ENCODE data around the gene LPIN1. TPM values are rescaled to one million over a fixed set of nuclear protein-coding genes. Genes with fewer than 3 reads are reported as not detected.

The LPIN1 gene
- total and polyA plus RNA-seq, 5 donors: 15.3 to 42.9 (median 36.1) TPM

- H3K4me1 ChIP-seq (ENCODE audit: control insufficient read depth, insufficient read depth, low read length): peaks cover 10% of the 10 kb centered on the region
- H3K4me3 ChIP-seq (ENCODE audit: low read length): no peak overlapping the region
- WGBS: 92% methylated on average over 3 of the region's 3 CpGs
- H3K9me3 ChIP-seq (ENCODE audit: control insufficient read depth, low read length): no peaks in the 10 kb centered on the region
- intact Hi-C loops (cut with DNase I): loop anchor here in 2 of 4 donors (5.0 to 10.0 kb wide), 3 partner anchors 886 to 1178 kb away; partner anchors contain the start of gene TRIB2 (in 1 of the 2)
- no peaks in the 10 kb centered on the region for H3K27me3 ChIP-seq (ENCODE audit: control insufficient read depth, insufficient read depth)
- DNase-seq (no peak), ATAC-seq (no peak)
- H3K27ac ChIP-seq (ENCODE audit: low read length): no peak overlapping the region
Measured at GRCh38 chr2:11828933-11829323, 82.5 kb downstream of the LPIN1 start.

DNA sequence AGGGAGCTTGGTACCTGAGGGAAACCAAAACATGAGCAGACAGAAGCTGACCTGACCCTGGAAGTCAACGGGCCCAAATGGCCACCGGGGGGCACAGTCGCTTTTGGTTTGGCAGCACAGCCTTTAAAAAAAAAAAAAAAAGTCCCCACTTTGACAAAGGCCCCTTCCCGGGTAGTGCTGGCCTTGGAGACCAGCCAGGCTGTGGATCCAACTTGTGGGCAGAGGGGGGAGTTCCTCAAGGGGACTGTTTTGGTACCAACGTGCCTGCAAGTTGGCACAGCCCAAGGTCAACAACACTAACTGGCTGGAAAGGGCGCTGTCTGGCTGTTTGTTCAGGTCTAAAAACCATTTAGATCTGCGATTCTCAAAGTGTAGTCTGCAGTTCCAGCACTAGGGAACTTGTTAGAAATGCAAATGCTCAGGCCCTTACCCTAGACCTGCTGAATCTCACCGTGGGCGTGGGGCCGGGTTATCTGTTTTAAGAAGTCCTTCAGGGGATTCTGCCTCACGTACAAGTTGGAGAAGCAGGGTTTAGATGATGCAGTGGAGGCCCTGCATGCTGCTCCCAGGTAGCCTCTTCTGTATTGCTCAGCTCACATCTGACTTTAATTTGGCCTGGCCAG, 83.0 kb downstream of the LPIN1 start:
- Histone ChIP-seq H3K9me3 (ENCODE audit: control insufficient read depth, low read length) (no peaks in the 10 kb centered on the region), H3K4me3 (ENCODE audit: low read length) (no peak overlapping the region), H3K27ac (ENCODE audit: low read length) (peak overlapping the region; percentile 55), H3K27me3 (ENCODE audit: control insufficient read depth, insufficient read depth) (no peaks in the 10 kb centered on the region), H3K4me1 (ENCODE audit: control insufficient read depth, insufficient read depth, low read length) (peaks cover 10% of the 10 kb centered on the region)
- 12% methylated on average over 11 of the region's 11 CpGs for WGBS
- intact Hi-C loops (cut with DNase I): loop anchor here in 2 of 4 donors (5.0 to 10.0 kb wide), 3 partner anchors 885 to 1178 kb away; partner anchors contain the start of gene TRIB2 (in 1 of the 2)
- peak; percentile 63 to 87 (median 87) for DNase-seq
- peak; percentile 29 to 34 for ATAC-seq

- 16% methylated on average over 17 of the region's 17 CpGs for WGBS
Measured at GRCh38 chr2:11829947-11830707, 83.7 kb downstream of the LPIN1 start.

GRCh38 chr2:11830708-11831301, 84.4 kb downstream of the LPIN1 start:
- no peak for DNase-seq
- no peak overlapping the region for H3K27ac ChIP-seq (ENCODE audit: low read length)

More at GRCh38 chr2:11829947-11830707, 83.7 kb downstream of the LPIN1 start:
- peaks cover 8% of the 10 kb centered on the region for H3K4me1 ChIP-seq (ENCODE audit: control insufficient read depth, insufficient read depth, low read length)
- no peaks in the 10 kb centered on the region for H3K27me3 ChIP-seq (ENCODE audit: control insufficient read depth, insufficient read depth)
- intact Hi-C loops (cut with DNase I): loop anchor here in 3 of 4 donors (5.0 to 10.0 kb wide), 4 partner anchors 335 to 1177 kb away; partner anchors contain the start of gene TRIB2 (in 2 of the 3)
- H3K9me3 ChIP-seq (ENCODE audit: control insufficient read depth, low read length): no peaks in the 10 kb centered on the region
- ATAC-seq (peak; percentile 88 to 92), DNase-seq (peak; percentile 62 to 83 (median 71))
- H3K27ac ChIP-seq (ENCODE audit: low read length): peak overlapping the region; percentile 55
- H3K4me3 ChIP-seq (ENCODE audit: low read length): peak overlapping the region; percentile 34

GRCh38 chr2:11831415-11831814, 85.0 kb downstream of the LPIN1 start:
- no peaks in the 10 kb centered on the region for H3K9me3 ChIP-seq (ENCODE audit: control insufficient read depth, low read length)
- H3K4me1 ChIP-seq (ENCODE audit: control insufficient read depth, insufficient read depth, low read length): peaks cover 7% of the 10 kb centered on the region
- no peak for DNase-seq
- 94% methylated on average over 5 of the region's 5 CpGs for WGBS
- intact Hi-C loops (cut with DNase I): loop anchor here in 2 of 4 donors (10.0 kb wide), 2 partner anchors 333 to 883 kb away; partner anchors contain the start of gene TRIB2 (in 1 of the 2)
- no peaks in the 10 kb centered on the region for H3K27me3 ChIP-seq (ENCODE audit: control insufficient read depth, insufficient read depth)
- no peak for ATAC-seq
- H3K27ac ChIP-seq (ENCODE audit: low read length): no peak overlapping the region
- H3K4me3 ChIP-seq (ENCODE audit: low read length): no peak overlapping the region

More at GRCh38 chr2:11830708-11831301, 84.4 kb downstream of the LPIN1 start:
- WGBS: 59% methylated on average over 7 of the region's 7 CpGs
- Histone ChIP-seq H3K9me3 (ENCODE audit: control insufficient read depth, low read length) (no peaks in the 10 kb centered on the region), H3K4me1 (ENCODE audit: control insufficient read depth, insufficient read depth, low read length) (peaks cover 7% of the 10 kb centered on the region), H3K27me3 (ENCODE audit: control insufficient read depth, insufficient read depth) (no peaks in the 10 kb centered on the region), H3K4me3 (ENCODE audit: low read length) (peak overlapping the region; percentile 34)
- no peak for ATAC-seq
- intact Hi-C loops (cut with DNase I): loop anchor here in 2 of 4 donors (10.0 kb wide), 2 partner anchors 334 to 884 kb away; partner anchors contain the start of gene TRIB2 (in 1 of the 2)

DNA sequence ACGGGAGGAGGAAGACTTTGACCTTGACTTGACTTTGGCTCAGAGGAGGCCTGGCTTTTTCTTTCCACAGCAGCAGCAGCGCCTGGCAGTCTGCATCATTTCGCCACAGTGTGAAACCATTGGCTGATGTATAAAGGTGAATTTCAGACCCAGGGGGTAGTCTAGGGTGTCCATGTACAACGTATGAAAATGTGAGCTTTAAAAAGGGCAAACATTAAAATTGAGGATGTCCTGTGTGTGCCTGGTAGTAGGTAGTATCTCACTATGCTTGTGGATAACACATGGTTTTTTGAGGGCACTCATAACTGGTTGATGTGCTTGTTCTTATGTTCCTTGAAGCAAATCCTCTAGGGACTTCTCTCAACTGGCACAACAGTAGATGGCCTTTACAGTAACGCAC, 86.1 kb downstream of the LPIN1 start:
- Histone ChIP-seq H3K4me3 (ENCODE audit: low read length) (no peak overlapping the region), H3K27ac (ENCODE audit: low read length) (no peak overlapping the region), H3K4me1 (ENCODE audit: control insufficient read depth, insufficient read depth, low read length) (peaks cover 7% of the 10 kb centered on the region), H3K27me3 (ENCODE audit: control insufficient read depth, insufficient read depth) (no peaks in the 10 kb centered on the region), H3K9me3 (ENCODE audit: control insufficient read depth, low read length) (no peaks in the 10 kb centered on the region)
- WGBS: 89% methylated on average over 5 of the region's 5 CpGs
- intact Hi-C loops (cut with DNase I): loop anchor here in 2 of 4 donors (10.0 kb wide), 2 partner anchors 332 to 882 kb away; partner anchors contain the start of gene TRIB2 (in 1 of the 2)
- no peak for ATAC-seq
- DNase-seq: no peak

DNA sequence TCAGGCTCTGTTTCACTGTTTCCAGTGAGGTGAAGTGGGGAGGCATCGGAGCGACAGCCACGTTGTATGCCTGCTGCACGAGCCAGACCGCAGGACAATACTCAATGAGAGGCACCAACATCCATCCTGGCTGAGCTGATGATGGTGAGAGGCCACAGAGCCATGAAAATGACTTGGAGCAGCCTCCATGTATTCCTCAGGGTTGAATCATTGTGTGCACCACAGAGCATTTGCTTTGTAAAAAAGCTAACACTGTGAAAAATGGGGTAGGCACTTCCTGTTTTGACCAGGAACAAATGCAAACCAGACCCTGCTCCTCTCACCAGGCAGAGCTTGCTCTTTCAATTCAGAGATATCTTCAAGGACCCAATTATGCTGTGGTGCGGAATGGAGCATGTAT, 87.2 kb downstream of the LPIN1 start:
- H3K4me3 ChIP-seq (ENCODE audit: low read length): no peak overlapping the region
- no peak overlapping the region for H3K27ac ChIP-seq (ENCODE audit: low read length)
- H3K4me1 ChIP-seq (ENCODE audit: control insufficient read depth, insufficient read depth, low read length): peaks cover 7% of the 10 kb centered on the region
- no peaks in the 10 kb centered on the region for H3K27me3 ChIP-seq (ENCODE audit: control insufficient read depth, insufficient read depth)
- intact Hi-C loops (cut with DNase I): loop anchor here in 2 of 4 donors (10.0 kb wide), 2 partner anchors 331 to 881 kb away; partner anchors contain the start of gene TRIB2 (in 1 of the 2)
- ATAC-seq (no peak), DNase-seq (no peak)
- 96% methylated on average over 6 of the region's 6 CpGs for WGBS
- H3K9me3 ChIP-seq (ENCODE audit: control insufficient read depth, low read length): no peaks in the 10 kb centered on the region

DNA sequence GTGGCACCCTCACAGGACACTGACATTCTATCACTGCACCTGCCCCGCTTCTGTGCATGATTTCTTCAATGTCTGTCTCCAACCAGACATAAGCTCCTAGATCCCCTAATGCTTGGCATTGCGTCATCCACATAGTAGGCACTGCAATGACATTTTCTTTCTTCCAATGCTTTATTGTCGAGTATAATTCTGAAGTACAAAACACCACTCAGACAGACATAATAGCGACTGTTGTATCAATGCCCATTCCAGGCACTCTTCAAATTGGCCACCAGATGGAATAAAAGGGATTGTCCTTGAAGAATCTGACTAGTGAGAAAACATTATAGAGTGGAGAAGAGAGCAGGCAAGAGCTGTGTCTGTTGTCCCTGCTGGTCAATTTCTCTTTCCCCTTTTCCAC, 89.0 kb downstream of the LPIN1 start:
- H3K27me3 ChIP-seq (ENCODE audit: control insufficient read depth, insufficient read depth): no peaks in the 10 kb centered on the region
- H3K27ac ChIP-seq (ENCODE audit: low read length): no peak overlapping the region
- ATAC-seq (no peak), DNase-seq (no peak)
- no peaks in the 10 kb centered on the region for H3K9me3 ChIP-seq (ENCODE audit: control insufficient read depth, low read length)
- intact Hi-C loops (cut with DNase I): loop anchor here in 2 of 4 donors (10.0 kb wide), 2 partner anchors 329 to 879 kb away; partner anchors contain the start of gene TRIB2 (in 1 of the 2)
- WGBS: 93% methylated on average over 4 of the region's 4 CpGs
- no peaks in the 10 kb centered on the region for H3K4me1 ChIP-seq (ENCODE audit: control insufficient read depth, insufficient read depth, low read length)
- no peak overlapping the region for H3K4me3 ChIP-seq (ENCODE audit: low read length)

DNA sequence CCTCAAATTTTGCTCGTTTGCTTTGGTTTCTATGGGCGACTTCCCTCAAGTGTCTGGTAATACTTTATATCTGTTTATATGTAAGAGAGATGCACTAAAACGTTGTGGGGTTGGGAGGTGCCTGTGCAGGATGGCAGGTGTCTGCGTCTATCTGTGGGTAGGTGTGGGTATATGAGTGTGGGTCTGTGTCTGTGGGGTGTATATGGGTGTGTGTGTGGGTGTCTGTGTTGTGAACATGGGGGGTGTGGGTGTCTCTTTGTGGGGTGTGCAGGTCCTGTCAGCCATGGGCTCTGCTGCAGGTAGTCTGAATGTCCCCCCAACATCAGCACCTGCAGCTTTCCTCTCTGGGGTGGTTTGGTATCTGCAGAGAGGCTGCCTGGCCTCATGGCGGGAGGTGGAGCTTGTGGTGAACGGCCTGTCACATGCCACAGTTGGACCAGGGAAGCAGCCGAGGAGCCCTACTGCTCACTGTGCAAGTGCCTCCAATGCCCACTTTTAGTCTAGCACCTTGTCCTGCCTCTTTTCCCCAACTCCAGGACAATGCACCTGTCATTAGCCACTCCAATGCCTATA, 90.3 kb downstream of the LPIN1 start:
- intact Hi-C loops (cut with DNase I): loop anchor here in 2 of 4 donors (10.0 kb wide), 2 partner anchors 328 to 878 kb away; partner anchors contain the start of gene TRIB2 (in 1 of the 2)
- DNase-seq: no peak
- Histone ChIP-seq H3K27me3 (ENCODE audit: control insufficient read depth, insufficient read depth) (no peaks in the 10 kb centered on the region), H3K4me1 (ENCODE audit: control insufficient read depth, insufficient read depth, low read length) (no peaks in the 10 kb centered on the region), H3K27ac (ENCODE audit: low read length) (no peak overlapping the region), H3K9me3 (ENCODE audit: control insufficient read depth, low read length) (no peaks in the 10 kb centered on the region), H3K4me3 (ENCODE audit: low read length) (no peak overlapping the region)
- ATAC-seq: no peak
- 88% methylated on average over 7 of the region's 7 CpGs for WGBS
